OCI-LY1 (cell line): ENCODE results near the gene UBASH3B.

Experiments used
- EZH2 ChIP-seq: fragments of 200-600 bp; sonication (generic), shearing (Covaris generic); IDR thresholded peaks from 2 replicates; pipeline ENCODE4 v1.8.0; 2017; ENCODE audit warnings: borderline replicate concordance, mixed run types, mild to moderate bottlenecking, antibody characterized with exemption, low read length, moderate library complexity, mixed read lengths
- TF ChIP-seq, protein P1 (sequence below): fragments of 200-600 bp; sonication (generic), shearing (Covaris generic); IDR thresholded peaks from 2 replicates; pipeline ENCODE4 v1.5.1; 2017; ENCODE audit warnings: mild to moderate bottlenecking, antibody characterized with exemption, low read length, moderate library complexity, mixed read lengths

- TF ChIP-seq, protein P1, sequence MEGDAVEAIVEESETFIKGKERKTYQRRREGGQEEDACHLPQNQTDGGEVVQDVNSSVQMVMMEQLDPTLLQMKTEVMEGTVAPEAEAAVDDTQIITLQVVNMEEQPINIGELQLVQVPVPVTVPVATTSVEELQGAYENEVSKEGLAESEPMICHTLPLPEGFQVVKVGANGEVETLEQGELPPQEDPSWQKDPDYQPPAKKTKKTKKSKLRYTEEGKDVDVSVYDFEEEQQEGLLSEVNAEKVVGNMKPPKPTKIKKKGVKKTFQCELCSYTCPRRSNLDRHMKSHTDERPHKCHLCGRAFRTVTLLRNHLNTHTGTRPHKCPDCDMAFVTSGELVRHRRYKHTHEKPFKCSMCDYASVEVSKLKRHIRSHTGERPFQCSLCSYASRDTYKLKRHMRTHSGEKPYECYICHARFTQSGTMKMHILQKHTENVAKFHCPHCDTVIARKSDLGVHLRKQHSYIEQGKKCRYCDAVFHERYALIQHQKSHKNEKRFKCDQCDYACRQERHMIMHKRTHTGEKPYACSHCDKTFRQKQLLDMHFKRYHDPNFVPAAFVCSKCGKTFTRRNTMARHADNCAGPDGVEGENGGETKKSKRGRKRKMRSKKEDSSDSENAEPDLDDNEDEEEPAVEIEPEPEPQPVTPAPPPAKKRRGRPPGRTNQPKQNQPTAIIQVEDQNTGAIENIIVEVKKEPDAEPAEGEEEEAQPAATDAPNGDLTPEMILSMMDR, result no peak
- no peak for TF ChIP-seq EZH2
Observed at GRCh38 chr11:122721201-122721963, 65.9 kb downstream of the UBASH3B start.
